Fibroblast of lung (primary cell): ENCODE data around the gene FKBP14.

ENCODE experiments used
- CTCF ChIP-seq, 2 donors: IDR thresholded peaks in 1 of 2; conservative IDR thresholded peaks in 1 of 2; 1 replicate in 1 of 2; 2 replicates in 1 of 2; pipeline ENCODE4 v1.5.1; 2011 to 2012; ENCODE audit warnings: low read length in 2 of 2, control low read depth in 1 of 2, inconsistent platforms in 1 of 2, low read depth in 1 of 2, mild to moderate bottlenecking in 1 of 2
- EZH2 ChIP-seq: IDR thresholded peaks from 2 replicates; pipeline ENCODE4 v1.5.1; 2012; ENCODE audit warnings: low read length, control low read depth, mild to moderate bottlenecking; ENCODE audit errors: missing control alignments

DNA sequence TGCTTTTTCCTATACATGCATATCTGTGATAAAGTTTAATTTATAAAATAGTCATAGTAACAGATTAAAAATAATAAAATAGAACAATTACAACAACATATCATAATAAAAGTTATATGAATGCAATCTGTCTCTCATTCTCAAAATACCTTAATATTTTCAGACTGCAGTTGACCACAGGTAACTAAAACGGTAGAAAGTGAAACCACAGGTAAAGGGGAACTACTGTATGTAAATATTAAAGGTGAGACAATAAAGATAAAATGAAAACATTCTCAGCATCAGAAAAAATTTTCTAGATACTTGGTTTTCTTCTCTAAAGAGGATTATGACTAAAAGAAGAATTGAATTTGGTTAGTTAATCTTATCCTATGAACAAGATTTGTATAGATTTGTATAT is 6.0 kb downstream of the FKBP14 start:
- TF ChIP-seq CTCF (conservative IDR thresholded peaks at IDR 0.05 in 1 of 2, IDR thresholded peaks at IDR 0.05 in 1 of 2; ENCODE audit: low read depth in 1 of 2, low read length in 2 of 2) (no peak), EZH2 (no peak)
